Amniotic epithelial cell (primary cell): Measurements from ENCODE around the gene KRT3.

Experiments used
- DNase-seq: peaks from one replicate; pipeline ENCODE4 v3.0.0-alpha.2; 2010; ENCODE audit warnings: low read depth

KRT3 gene

DNA sequence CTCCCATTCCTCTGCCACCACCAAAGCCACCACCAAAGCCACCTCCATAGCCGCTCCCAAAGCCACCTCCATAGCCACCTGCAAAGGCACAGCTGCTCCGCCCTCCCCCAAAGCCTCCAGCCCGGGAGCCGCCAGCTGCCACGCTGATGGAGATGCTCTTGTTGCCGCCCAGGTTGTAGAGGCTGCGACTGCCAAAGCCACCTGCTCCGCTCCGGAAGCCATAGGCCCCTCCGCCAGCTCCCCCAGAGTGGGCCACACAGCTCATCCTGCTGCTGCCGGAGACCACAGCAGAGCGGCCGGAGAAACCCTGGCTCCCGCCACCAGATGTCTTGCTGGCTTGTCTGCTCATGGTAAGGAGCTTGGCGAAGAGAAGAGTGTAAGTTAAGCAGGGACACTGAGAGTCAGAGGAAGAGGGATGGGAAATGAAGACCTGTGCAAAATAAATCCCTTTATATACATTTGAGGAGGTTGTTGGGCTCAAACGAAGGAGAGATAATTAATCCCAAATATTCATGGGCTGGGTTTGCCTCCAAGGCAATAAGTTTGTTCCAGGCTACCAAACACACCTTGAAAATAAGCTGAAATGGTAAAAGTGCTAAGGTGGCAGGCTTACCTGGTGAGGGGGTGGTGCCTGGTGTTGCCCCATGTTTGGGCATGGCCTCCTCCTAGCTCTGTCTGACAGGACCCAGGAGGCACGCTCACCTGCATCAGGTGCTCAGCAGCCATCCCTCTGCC lies at the start of gene KRT3:
KRT3 (minus strand) TSS at position 424 of the 735 bp plus-strand sequence; CDS start at position 349, 75 bp downstream.
- DNase-seq = no peak

- DNase-seq = no peak
These were observed 48.5 kb upstream of the KRT3 start for GRCh38 chr12:52844386-52844785.

DNA sequence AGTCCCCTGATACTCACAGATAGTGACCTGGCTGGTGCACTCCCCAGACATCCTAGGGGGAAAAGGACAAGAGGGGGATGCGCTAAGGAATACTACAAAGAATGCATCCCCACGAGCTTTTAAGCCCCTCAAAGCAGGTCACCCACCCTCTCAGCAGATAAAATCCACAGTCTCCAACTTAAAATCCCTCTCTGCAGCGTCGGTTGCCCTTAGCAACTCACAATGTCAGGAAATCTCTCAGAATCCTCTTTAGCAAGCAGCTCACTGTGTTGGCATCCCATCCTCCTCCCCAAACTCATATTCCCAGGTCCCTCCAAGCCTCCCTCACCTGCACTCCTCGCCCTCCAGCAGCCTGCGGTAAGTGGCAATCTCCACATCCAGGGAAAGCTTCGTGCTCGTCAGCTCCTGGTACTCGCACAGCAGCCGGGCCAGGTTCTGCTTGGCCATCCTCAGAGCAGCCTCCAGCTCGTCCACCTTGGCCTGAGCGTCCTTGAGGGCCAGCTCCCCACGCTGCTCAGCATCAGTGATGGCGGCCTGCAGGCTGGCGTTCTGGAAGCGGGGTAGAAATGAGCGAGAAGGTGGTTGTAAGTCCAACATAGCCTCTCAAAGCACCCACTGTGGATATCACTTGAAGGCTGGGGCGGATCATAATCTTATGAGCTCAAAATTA lies 43.7 kb upstream of the KRT3 start:
- no peak for DNase-seq

GRCh38 chr12:52838609-52839435 lies 42.9 kb upstream of the KRT3 start:
- DNase-seq = no peak

DNA sequence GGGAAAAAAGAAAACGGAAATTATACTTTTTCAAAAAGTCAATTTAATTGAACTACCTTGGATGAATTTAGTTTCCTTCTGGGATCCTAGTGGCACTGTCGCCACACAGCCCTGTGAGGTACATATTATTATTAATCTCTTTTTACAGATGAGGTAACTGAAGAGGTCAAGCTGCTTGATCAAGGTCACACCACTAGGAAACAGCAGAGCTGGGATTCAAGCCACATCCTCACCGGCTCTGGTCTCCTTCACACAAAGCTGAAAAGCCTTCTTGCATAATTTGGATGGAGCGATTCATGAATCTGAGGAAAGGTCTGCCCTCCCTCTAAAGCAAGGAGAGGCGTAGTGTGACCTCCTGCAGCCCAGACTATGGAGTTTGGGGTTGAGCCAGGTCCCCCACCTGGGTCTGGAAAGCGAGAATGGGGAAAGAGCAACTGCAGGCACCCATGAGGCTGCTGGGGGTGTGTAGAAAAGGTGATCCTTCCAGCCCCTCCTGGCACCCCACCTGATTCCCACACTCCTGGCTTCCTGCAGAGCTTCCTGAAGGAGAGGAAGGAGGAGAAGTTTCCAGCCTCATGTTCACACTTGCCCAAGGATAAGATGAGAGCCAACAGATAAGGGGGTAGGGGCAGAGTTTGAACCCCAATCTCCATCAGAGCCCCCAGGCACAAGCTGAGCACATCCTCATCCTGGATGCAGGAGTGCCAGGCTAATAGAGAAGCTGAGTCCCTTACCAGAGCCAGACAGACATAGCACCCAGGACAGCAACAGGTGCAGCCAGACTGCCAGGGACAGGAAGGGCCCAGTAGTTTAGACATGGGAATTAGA lies 42.1 kb upstream of the KRT3 start:
- DNase-seq = peak; percentile 58

DNA sequence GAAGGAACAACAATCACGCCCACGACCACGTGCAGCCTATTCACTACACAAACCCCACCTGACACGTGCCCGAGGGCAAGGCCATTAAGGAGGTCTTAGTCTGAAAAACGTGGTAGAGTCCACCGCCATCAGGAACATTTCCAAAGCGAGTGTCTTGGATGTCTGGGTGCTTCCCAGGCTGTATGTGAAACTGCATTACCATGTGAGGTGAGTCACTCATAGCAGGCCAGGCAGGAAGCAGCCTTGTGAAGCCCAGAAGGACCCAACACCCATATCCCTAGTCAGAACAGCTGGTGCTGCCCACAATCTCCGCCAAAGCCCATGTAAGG lies 41.5 kb upstream of the KRT3 start:
- peak; percentile 89 for DNase-seq

DNA sequence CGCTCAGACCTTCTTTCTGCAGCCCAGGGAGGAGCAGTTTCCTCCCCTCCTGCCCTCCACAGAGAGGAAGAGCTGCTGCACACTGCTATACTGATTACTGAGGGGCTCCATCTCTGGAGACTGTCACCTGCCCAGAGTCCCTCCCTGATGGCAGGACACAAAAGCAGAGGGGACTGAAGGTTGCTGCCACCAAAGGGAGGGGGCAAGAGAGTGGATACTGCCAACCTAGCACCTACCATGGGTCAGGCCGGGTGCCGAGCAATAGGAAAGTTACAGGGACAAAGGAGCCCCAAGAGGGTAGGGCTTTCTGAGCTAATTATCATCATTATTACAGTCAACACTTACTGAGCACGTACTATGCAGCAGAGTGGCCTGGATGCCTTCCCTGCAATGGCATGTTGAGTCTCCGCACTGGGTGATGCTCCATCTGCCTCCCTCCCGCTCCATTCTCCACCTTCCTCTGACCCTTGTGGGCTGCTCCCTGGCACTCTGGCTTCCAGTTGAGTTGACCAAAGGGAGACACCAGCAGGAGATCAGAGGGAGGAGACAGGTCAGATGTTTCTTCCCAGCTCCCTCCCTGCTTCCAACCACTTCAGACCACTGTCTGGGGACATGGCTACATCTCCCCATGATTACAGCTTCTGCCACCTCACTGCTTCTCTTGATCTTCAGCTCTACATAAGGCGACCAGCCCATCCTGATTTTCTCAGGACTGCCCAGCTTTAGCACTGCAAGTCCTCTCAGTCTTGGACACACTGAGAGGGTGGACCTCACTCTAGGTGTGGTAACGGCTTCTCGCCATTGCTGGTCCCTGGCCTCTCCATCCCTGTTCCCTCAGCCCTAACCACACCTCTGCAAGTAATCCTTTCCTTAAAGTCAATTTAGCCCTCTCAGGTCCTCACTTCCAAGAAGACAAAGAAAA lies 40.8 kb upstream of the KRT3 start:
- DNase-seq = no peak

- peak; percentile 88 for DNase-seq
These were observed 40.1 kb upstream of the KRT3 start for GRCh38 chr12:52836042-52836466.

GRCh38 chr12:52835271-52836041 lies 39.5 kb upstream of the KRT3 start:
- DNase-seq = no peak

GRCh38 chr12:52834727-52835001 lies 38.7 kb upstream of the KRT3 start:
- DNase-seq = no peak

GRCh38 chr12:52833922-52834726 lies 38.2 kb upstream of the KRT3 start, which contains the start of gene KRT79:
Gene KRT79, minus strand, starts transcription at chr12:52834311. Its CDS starts 51 bp downstream, at chr12:52834260.
- no peak for DNase-seq

- no peak for DNase-seq
These were observed 37.3 kb upstream of the KRT3 start for GRCh38 chr12:52832985-52833905.

DNA sequence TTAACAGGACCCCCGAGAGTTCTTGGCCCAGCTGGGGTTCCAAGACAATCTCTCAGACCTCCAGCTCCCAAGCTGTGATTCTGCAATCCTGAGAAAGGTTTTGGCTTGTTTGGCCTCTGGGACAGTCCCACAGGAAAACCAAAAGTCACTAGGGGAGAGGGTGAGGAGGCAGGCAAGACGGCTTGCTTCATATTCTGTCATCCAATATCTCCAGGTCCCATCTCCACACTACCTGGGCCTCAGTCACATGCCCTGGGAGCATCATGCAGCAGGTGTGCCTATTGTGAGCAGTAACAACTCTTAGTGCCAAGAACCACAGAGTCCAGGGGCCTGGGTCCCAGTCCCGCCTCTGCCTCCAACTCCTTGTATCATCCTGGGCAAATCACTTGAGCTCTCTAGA lies 36.5 kb upstream of the KRT3 start:
- no peak for DNase-seq

- DNase-seq = no peak
These were observed 35.3 kb upstream of the KRT3 start for GRCh38 chr12:52831251-52831650.

GRCh38 chr12:52829986-52830770 lies 34.3 kb upstream of the KRT3 start:
- no peak for DNase-seq

GRCh38 chr12:52828591-52829021 lies 32.7 kb upstream of the KRT3 start:
- DNase-seq = peak; percentile 65

DNA sequence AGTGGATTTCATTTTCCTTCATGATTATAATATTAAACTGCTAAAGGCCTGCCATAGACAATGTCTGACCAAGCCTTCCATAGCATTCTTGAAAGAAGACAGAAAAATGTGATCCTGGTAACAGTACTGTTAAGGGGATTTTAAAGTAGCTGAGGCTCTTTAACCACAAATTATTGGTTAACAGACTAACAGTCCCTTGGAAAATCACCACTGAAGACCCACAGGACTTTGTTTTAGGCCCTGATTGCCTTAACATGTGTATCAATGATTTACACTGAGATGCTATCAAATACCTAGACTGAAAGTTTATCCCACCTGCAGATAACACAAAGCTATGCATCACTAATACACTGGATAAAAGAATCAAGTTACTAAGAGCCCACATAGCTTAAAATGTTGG lies 32.2 kb upstream of the KRT3 start:
- no peak for DNase-seq
